Mesenteric fat pad (tissue), 1 donor: ENCODE measurements around the gene ID2. TPM values are rescaled to one million over a fixed set of nuclear protein-coding genes. Genes with fewer than 3 reads are reported as not detected.
A peak's percentile ranks its signal among the peaks of the same experiment; 100 is the strongest.

Experiments used
- DNase-seq: peaks from one replicate; pipeline ENCODE4 v3.0.0-alpha.2; 2020; ENCODE audit warnings: low spot score
- total RNA-seq: library from RNA; stranded (reverse); fragmentation: NEBNext Ultra II Directional; extraction: Animal tissue kit (Norgen Biotek cat#: 25700); gene quantifications from one replicate; pipeline ENCODE4 v1.2.1, GENCODE V29; 2021
- donor health status: DM: yes; HTN: yes; CAD: no.

The ID2 gene
- total RNA-seq, 1 donor from 2014 or later: 169 TPM

DNA sequence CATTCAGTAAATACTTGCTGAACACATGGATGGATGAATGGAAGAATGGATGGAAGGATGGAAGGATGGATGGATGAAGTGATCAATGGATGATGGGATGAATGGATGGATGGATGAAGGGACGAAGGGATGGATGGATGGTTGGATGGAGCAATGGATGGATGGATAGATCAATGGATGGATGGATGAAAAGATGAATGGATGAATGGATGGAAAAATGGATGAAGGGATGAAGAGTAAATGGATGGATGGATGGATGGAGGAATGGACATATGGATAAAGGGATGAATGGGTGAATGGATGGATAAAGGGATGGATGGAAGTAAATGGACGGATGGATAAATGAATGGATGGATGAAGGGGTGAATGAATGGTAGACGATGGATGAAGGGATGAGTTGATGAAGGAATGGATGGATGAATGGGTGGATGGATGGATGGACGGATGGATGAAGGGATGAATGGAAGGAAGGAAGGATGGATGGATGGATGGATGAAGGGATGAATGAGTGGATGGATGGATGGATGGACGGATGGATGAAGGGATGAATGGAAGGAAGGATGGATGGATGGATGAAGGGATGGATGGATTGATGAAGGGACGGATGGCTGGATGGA, 13.9 kb upstream of the ID2 start:
- DNase-seq: no peak

DNA sequence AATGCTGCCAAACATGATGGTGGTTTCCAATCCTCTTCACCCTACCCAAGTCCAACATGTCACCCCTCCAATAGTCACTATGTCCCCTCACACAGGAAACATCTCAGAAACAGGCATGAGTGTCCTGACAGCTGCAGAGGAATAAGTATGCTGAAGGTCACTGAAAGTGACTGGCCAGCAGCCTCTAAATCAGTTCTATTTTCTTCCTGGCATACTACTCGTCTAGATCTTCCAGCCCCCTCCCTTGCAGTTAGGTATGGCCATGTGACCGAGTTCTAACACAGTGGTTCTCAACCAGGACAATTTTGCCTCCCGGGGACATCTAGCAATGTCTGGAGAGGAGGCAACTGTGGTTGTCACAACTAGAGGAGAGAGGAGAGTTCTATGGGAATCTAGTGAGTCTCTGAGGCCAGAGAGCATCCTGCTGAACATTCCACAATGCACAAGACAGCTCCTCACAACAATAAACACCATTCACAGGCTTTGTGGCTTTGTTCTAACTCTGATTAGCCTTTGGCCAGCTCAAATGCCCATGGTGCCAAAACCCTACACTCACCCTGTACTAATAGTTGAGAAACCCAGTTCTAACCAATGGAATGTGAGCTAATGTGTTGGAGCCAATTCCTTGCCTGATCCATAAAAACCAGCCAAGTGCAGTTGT, 12.6 kb upstream of the ID2 start:
- no peak for DNase-seq

DNA sequence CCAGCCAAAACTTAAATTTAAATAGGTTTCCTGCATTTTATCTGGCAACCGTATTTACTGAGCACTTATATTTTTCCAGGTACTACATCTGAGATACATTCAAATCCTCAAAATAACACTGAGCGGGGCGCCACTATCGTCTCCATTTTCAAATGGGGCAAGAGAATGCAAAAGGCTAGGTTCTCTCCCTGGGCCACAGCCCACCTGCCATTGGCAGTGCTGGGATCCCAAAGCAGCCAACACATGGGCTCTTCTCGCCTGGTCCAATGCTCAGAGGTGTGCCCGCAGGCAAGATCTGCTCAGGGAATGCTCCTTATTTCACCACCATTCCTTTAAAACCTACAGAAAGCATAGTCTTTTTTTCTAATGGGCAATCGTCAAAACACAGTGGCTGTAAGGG, 11.3 kb upstream of the ID2 start:
- no peak for DNase-seq

DNA sequence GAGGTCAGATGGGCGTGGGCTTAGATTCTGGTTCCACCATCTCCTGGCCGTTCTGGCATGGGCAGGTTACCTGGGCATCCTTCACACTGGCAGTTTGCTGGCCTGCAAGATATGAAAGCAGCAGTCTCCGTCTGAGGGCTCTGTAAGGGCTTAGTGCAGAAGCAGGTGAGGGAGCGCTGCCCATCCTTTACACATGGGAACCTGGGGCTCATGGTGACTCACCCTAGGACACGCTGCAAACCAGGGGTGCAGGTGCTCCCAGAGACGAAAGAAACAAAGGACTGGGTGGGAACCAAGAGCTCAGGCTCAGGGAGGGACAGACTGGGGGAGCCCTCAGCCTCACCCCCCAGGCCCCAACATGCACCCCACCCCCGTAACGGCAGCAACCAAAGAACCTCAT, 10.7 kb upstream of the ID2 start:
- DNase-seq: no peak

DNA sequence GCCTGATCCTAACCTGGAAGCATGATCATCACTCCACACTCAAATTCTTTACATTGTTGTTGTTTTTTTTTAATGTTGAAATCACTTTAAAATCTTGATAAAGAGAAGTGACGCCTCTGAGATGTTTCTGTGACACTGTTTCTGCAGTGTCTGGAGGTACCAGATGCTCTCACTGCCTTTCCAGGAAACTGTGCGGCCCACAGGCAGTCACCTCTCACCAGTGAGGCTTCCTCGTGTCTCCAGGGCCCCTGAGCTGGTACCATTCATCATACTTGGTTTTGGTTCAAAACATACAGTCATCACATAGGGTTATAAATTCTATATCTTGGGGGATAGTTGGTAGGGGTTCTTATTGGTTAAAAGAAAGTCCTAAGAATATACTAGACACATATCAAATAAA, 10.1 kb upstream of the ID2 start:
- no peak for DNase-seq

DNA sequence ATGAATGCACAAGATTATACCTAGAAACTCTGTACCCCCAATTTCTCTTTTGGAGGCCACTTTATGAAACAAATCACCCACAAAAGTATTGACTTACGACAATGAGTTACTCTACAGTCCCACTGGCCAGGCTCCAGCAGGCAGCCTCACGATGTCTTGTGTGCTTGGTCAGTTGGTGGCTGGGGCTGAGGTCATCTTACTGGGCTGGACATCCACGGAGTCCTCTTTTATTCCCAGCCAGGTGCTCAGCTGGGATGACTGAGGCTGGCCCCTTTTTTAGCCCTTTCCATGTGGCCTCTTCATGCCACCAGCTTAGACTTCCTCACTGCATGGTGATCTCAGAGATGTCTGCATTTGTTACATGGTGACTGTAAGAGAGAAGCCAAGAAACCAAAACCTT, 8.9 kb upstream of the ID2 start:
- DNase-seq: no peak

DNA sequence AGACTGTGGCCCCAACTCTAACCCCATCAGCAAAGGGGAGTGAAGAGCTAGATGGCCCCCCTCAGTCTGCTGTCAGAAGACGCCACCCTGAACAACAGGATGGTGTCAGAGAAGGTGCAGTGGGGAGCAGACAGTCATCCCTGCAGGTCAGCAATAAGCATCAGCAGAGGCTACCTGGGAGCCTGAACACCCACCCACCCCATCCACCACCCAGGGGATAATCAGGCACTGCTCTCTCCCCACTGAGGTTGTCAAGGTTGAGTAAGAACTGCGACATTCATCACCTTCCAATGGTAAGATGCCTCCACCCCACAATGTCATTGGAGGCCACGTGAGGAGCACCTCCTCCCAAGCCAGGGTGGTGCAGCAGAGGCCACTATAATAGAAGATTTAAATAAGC, 8.5 kb upstream of the ID2 start:
- no peak for DNase-seq

DNA sequence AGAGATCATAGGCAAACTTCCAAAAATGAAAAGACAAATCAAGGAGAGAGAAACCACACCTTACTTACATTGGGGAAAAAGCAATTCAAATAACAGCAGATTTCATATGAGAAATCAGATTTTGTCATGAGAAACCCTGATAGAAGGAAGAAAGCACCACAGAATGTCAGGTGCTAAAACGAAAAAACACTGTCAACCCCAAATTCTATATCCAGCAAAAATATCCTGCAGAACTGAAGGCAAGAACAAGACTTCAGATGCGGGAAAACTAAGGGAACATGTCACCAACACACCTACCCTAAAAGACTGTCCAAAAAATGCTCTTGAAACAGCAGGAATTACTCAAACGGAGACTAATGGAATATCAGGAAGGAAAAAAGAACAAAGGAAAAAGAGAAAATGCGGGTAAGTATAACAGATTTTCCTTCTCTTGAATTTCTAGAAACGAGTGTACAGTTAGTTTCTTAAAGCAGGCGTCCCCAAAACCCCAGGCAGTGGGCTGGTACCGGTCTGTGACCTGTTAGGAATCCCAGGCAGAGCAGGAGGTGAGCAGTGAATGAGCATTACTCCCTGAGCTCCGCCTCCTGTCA, 7.3 kb upstream of the ID2 start:
- no peak for DNase-seq

DNA sequence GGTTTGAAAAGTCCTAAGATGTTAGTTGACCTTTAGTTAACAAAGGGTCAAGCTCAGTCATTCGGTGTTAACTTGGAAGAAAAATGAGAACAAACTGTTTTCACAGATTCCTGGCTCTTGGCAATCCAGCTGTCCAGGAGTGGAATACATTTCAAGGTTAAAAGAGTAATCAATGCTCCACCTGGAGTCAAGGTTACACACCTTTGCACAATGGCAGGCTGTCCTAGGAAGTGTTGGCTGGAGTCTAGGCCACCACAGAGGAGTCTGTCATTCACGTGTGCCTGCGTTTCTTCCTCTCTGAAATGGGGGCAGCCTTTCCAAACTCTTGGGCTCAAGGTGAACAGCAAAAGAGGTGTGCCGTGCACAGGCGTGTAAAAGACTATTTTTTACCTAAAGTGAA, 6.3 kb upstream of the ID2 start:
- no peak for DNase-seq

DNA sequence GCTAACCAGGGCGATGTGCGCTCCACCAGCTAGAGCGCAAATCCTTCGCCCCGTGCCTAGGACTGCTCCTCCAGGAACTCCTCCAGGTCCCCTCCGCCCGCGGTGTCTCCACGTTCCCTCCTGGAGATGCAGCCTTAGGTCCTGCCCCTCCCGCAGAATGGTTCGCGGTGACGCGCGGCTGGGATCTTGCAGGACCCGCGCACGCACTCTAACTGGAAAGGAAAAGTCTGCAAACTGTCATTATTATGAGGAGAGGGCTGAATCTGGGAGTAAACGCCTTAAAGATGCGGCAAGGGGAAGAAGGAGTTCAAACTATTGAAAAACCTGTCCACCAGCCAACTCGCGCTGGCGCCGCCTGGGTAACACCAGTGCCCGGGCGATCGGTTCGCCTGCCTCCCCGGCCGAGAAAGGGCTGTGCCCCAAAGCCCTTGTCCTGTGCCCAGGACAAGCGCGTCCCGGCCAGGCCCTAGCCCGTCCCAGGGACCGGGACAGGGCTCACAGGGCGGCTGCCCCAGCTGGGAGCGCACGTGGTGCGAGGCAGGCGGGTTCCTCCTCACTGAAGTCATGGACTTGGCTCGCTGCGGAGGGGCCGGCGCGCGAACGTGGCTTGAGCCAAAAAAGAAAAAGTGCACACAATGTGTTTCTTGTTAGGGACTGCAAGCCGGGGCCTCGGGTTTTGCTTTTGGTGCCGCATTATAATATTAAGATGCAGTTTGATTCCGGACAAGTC, 5.5 kb upstream of the ID2 start:
- peak; percentile 95 for DNase-seq

DNA sequence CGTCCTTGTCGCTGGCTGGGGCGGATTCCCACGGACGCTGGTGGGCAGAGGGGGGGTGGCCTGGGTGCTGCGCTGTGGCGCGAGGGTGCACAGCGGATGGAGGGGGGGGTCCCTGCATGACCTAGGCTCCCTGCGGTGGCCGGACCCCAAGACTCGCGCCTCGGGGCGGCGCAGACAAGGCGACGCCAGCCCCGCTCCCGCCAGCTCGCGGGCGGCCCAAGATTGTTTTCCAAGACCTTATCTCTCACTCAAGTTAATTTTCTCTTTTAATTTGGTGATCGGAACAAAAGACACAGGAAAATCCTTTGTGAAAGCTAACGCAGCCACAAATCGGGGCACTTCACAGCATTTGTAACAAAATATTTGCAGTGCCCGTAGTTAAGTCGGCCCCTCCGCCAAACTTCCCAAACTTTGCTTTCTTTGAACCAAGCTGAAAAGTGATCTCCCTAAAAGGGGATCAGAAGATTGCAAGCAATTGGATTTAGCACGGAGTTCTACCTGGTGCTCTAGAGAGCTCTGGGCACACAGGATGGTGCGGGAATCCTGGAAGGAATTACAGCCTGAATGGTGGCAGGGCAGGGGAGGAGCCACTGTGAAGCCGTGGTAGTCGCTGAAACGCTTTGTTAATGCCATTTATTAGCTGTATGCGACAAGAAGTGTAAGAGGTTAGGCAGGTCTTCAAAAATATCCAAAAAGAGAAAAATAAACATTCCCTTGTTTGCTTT, 4.8 kb upstream of the ID2 start:
- no peak for DNase-seq

DNA sequence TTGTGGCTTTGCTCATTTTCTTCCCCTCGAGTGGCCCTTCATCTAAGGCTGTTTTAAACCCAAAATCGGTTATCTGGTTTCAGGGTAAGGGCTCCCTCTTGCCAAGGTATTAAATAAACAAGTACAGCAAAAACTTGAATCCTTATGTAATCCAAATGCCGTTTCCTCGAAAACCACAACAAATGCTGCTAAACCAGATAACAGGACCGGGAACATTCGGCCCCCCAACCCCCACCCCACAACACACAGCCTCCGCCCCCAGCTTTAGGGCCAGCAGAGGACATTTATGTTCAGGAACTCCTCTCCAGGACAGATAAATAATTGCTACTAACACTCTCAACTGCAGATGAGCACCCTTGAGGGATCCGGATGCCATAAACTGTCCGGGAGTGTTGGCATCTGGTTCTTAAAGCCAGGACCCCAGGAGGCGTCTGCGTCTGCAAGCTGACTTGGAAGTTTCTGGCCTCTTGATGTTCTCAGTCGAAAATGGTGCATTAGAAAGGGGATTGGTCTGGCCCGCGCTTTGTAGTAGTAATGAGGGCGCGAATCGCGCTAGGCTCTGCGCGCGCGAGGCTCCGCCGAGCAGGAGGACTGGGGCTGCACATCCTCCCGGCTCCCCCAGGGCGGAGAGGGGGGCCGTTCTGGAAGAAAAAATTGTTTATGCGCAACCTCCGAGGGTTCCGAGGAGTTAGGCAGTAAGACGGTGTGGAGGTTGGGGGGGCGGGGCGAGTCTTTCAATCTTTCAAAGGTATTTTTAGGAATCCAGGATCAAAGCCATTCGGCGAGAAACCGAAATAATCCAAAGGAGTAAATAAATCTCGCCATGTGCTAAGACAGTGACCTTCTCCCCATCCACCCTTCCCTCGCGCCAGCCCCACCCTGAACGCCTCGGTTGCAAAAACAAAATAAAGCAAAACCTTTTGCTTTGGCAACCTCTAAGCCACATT, 3.9 kb upstream of the ID2 start:
- no peak for DNase-seq

DNA sequence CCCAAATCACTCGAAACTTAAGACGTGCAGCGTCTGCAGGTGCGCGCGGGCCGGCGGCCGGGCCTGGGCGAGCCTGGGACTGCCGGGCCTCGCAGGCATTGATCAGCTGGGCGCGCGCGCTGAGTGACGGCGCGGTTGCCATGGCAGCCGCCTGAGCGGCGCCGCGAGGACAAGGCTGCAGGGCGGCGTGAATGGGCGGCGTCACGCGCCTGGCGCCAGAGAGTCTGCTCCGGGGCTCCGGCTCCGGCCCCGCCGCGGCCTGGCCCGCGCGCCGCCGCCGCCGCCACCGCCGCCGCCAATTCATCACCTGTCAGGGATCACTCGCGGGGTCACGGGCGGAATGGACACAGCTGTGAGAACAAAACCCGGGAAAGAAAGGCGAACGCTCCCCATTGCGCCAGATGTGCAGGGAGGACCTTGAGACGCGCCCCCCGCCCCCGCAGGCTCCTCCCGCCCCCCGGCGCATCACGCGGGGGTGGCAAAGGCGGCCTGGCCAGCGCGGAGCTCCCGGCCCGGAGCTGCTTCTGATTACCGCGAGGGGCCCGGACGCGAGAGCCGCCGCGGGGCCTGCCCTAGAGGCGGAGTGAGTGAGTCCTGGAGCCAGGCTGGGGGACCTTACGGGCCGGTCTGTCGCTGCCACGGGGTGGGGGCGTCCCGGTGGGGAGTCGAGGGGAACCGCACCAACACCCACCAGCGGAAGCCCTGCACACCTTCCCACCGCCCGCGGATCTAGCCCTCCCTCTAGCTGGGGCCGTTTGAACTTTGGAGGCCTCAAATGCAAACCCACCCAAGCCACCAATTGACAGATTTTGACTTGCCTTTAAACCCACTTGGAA, 2.9 kb upstream of the ID2 start:
- peak; percentile 97 for DNase-seq

DNA sequence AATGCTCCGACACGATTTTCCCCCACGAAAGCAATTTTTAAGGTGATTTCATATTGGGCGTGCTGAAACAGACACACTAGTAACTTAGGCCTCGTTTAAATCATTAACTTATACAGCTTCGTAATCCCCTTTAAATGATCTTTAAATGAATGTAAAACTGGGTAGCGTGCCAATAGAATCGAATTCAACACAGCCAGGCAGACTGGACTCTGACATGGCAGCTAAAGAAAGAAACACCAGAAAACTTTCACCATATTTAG, 2.4 kb upstream of the ID2 start:
- DNase-seq: no peak

DNA sequence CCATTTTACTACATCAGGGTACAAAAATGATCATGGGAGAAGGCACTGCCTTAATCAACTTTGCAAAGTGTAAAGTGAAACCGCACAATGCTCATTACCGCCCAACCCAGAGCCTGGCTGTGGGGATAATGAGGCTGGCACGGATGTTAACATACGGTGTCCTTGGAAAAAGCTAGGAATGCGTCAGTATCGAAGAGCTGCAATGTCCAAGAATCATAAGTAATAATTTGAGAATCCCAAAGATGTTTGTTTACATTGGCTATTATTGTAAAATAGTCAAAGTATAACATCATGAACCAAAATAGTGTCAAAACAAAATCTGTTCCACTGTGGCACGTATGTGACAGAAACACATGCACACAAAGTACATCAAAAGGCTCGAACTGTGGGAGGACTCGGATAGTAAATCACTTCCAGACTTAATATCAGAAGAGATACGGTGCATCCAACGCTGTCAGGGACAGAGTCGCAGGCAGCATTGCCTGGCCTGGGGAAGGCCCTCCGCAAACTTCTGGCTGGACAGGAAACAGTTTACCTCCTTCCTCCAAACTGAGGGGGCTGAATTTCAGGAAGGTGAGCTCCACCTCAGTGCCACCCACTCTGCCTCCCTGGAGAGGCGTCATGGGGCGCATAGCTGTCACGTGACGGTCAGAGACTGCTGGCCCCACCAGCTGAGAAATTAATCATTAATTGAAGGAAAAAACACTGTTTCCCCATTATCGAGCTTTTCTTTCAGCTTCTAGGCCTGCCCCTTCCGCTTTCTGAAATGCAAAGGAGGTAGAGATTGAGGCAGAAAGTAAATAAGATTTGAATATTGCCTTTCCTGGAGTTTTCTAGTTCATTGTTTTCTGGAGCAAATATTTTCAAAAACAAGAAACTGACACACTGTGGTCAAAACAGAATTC, 1.8 kb upstream of the ID2 start:
- DNase-seq: no peak

DNA sequence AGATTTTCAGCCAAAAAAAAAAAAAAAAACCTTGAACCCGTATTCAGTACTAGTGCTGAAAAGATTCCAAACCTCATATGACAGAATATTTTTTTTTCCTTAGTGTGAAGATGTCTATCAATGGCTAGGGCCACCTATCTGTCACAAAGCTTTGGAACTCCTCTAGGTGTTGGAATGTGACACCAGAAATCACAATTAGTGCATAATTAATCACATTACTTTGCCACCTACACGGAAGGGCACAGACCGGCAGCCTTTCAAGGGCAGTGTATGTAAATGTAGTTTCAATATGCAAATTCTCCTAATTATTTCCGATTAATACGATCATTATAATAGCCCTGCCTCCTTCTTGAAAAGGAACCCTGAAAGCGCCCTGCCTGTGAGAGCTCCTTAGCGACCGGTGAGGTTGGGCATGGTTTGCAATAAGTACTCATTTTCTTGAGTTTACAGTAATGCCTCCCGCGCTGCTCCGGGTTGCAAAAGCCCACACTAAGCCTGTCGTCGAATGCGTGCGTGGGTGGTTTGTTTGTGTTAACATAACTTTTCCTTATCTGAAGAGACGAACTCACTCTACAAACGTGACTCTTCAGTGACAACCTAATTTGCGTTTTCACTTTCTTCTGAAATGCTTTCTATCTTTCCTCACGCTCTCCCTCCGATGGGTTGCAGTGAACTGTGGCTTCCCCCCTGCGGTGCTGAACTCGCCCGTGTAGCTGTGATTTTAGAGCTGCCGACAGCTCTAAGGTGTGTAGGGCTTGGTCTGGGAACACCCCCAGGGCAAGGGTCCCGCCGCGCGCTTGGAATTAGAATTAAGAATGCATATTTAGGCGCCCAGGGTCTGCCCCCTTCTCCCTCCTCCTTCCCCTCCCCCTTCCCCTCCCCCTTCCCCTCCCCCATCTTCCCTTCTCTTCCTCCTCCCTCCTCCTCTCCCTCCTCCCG, 765 bp upstream of the ID2 start:
- no peak for DNase-seq
